Caco-2 (cell line): ENCODE measurements around the gene GSK3B. TPM values are rescaled to one million over a fixed set of nuclear protein-coding genes. Genes with fewer than 3 reads are reported as not detected.

Source experiments
- BruUV-seq: library from RNA; stranded (reverse); fragments of 400-500 nt; replicated peaks from 2 replicates; lab custom pipeline; 2021; lab: Mats Ljungman, UMichigan
- CTCF ChIA-PET: fragments of 300-600 bp; sonication (Branson Sonifier 250); formaldehyde crosslinking; loops from one replicate; lab custom pipeline; 2022; ENCODE audit warnings: antibody characterized with exemption; lab: Charles Lee
- POLR2A ChIA-PET: fragments of 300-600 bp; sonication (Branson Sonifier 250); formaldehyde crosslinking; loops from one replicate; lab custom pipeline; 2022; ENCODE audit warnings: antibody characterized with exemption; lab: Charles Lee
- DNase-seq, 2 experiments: peaks; one replicate each; pipeline versions ENCODE4 v3.0.0 to v3.0.0-alpha.2; 2020 to 2022
- H3K27me3 ChIP-seq: replicated peaks from 2 replicates; pipeline ENCODE4 v1.6.0; 2011; ENCODE audit warnings: low read length; ENCODE audit not compliant: control insufficient read depth, insufficient read depth
- H3K36me3 ChIP-seq: 2 replicates; pipeline ENCODE4 v1.5.1; 2011; ENCODE audit warnings: low read length; ENCODE audit not compliant: control insufficient read depth, insufficient read depth
- H3K4me1 ChIP-seq: fragments of 250-450 bp; sonication (Bioruptor Pico); 2 replicates; pipeline ENCODE4 v1.5.1; 2020; ENCODE audit warnings: mild to moderate bottlenecking
- H3K4me3 ChIP-seq: 2 replicates; pipeline ENCODE4 v1.5.1; 2011; ENCODE audit warnings: low read depth, mild to moderate bottlenecking, control low read depth, low read length
- H3K9me3 ChIP-seq: fragments of 250-450 bp; sonication (Bioruptor Pico); 2 replicates; pipeline ENCODE4 v1.5.1; 2020; ENCODE audit warnings: mild to moderate bottlenecking, moderate library complexity
- H3K27ac Mint-ChIP-seq: one replicate; pipeline ENCODE4 v1.8.0; 2022; ENCODE audit warnings: mixed read lengths; ENCODE audit not compliant: unreplicated experiment
- H3K27me3 Mint-ChIP-seq: one replicate; pipeline ENCODE4 v1.8.0; 2022; ENCODE audit warnings: mixed read lengths; ENCODE audit not compliant: insufficient read depth, unreplicated experiment
- H3K36me3 Mint-ChIP-seq: one replicate; pipeline ENCODE4 v1.8.0; 2022; ENCODE audit warnings: mild to moderate bottlenecking, mixed read lengths; ENCODE audit not compliant: insufficient read depth, unreplicated experiment
- H3K4me1 Mint-ChIP-seq: one replicate; pipeline ENCODE4 v1.8.0; 2022; ENCODE audit warnings: low read depth, mixed read lengths; ENCODE audit not compliant: unreplicated experiment
- H3K4me3 Mint-ChIP-seq: one replicate; pipeline ENCODE4 v1.8.0; 2022; ENCODE audit warnings: mild to moderate bottlenecking, moderate library complexity, mixed read lengths; ENCODE audit not compliant: unreplicated experiment
- H3K9me3 Mint-ChIP-seq: one replicate; pipeline ENCODE4 v1.8.0; 2022; ENCODE audit warnings: mixed read lengths; ENCODE audit not compliant: unreplicated experiment
- intact Hi-C: fragments of 100-400 bp; cut with micrococcal nuclease; formaldehyde crosslinking; loops from one replicate; pipeline ENCODE4 v1.10.0; 2022; ENCODE audit not compliant: unreplicated experiment
- total RNA-seq: library from RNA; stranded (reverse); gene quantifications from 2 replicates; pipeline ENCODE4 v1.2.3, GENCODE V29; 2022
- TF ChIP-seq, protein P1 (sequence below), 2 experiments: fragments of 200-600 bp in 1 of 2; IDR thresholded peaks; 1 replicate in 1 of 2; 2 replicates in 1 of 2; pipeline versions ENCODE4 v1.5.1 to v1.8.0; 2011 to 2022; ENCODE audit warnings: antibody characterized with exemption in 1 of 2, control low read depth in 1 of 2, inconsistent platforms in 1 of 2, low read depth in 1 of 2, low read length in 1 of 2, mild to moderate bottlenecking in 1 of 2, moderate library complexity in 1 of 2; ENCODE audit not compliant: insufficient read depth in 1 of 2, severe bottlenecking in 1 of 2, unreplicated experiment in 1 of 2

GSK3B gene
- total RNA-seq, 1 experiment from 2014 or later = 55.2 TPM

DNA sequence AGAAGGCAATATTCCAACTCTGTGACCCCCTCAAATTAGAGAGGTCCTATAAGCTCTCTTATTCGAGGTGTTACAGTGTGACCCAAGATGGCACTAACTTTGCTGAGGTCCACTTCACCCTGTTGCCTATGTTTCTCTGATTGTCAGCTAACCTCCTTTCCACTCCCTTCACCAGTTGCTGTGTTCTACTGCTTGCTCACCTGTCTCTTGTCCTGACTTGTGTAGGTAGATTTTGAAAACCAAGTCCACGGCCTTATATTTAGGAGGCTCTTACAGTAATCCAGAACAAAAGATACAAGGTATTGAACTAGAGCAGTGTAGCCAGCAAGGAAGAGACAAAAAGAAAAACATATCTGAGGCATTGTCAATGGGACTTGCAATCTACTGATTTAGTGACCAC is 20.1 kb upstream of the GSK3B start:
- no peak overlapping the region for H3K4me3 ChIP-seq
- peaks cover 25% of the 10 kb centered on the region for H3K4me1 ChIP-seq
- H3K9me3 ChIP-seq = peaks cover 3% of the 10 kb centered on the region; the same call in 1 of the 2 replicates
- Mint-ChIP-seq H3K4me1 (peaks cover 43% of the 10 kb centered on the region), H3K27me3 (no peaks in the 10 kb centered on the region), H3K4me3 (no peak overlapping the region), H3K36me3 (no peaks in the 10 kb centered on the region), H3K27ac (no peak overlapping the region), H3K9me3 (peaks cover 24% of the 10 kb centered on the region)
- POLR2A ChIA-PET = interaction anchor here (0.6 to 1.0 kb wide), 2 partner anchors 19 to 25 kb away, joined by 3 to 7 read pairs; no protein-coding TSS in a partner anchor
- TF ChIP-seq, protein P1, sequence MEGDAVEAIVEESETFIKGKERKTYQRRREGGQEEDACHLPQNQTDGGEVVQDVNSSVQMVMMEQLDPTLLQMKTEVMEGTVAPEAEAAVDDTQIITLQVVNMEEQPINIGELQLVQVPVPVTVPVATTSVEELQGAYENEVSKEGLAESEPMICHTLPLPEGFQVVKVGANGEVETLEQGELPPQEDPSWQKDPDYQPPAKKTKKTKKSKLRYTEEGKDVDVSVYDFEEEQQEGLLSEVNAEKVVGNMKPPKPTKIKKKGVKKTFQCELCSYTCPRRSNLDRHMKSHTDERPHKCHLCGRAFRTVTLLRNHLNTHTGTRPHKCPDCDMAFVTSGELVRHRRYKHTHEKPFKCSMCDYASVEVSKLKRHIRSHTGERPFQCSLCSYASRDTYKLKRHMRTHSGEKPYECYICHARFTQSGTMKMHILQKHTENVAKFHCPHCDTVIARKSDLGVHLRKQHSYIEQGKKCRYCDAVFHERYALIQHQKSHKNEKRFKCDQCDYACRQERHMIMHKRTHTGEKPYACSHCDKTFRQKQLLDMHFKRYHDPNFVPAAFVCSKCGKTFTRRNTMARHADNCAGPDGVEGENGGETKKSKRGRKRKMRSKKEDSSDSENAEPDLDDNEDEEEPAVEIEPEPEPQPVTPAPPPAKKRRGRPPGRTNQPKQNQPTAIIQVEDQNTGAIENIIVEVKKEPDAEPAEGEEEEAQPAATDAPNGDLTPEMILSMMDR (IDR thresholded peaks at IDR 0.05; ENCODE audit: insufficient read depth in 1 of 2, low read depth in 1 of 2, low read length in 1 of 2, severe bottlenecking in 1 of 2, unreplicated experiment in 1 of 2) = no peak
- BruUV-seq = no TSS peak
- intact Hi-C loops = no loop called here
- no peaks in the 10 kb centered on the region for H3K36me3 ChIP-seq
- H3K27me3 ChIP-seq = no peaks in the 10 kb centered on the region
- no peak for DNase-seq
- CTCF ChIA-PET = no interaction called here

DNA sequence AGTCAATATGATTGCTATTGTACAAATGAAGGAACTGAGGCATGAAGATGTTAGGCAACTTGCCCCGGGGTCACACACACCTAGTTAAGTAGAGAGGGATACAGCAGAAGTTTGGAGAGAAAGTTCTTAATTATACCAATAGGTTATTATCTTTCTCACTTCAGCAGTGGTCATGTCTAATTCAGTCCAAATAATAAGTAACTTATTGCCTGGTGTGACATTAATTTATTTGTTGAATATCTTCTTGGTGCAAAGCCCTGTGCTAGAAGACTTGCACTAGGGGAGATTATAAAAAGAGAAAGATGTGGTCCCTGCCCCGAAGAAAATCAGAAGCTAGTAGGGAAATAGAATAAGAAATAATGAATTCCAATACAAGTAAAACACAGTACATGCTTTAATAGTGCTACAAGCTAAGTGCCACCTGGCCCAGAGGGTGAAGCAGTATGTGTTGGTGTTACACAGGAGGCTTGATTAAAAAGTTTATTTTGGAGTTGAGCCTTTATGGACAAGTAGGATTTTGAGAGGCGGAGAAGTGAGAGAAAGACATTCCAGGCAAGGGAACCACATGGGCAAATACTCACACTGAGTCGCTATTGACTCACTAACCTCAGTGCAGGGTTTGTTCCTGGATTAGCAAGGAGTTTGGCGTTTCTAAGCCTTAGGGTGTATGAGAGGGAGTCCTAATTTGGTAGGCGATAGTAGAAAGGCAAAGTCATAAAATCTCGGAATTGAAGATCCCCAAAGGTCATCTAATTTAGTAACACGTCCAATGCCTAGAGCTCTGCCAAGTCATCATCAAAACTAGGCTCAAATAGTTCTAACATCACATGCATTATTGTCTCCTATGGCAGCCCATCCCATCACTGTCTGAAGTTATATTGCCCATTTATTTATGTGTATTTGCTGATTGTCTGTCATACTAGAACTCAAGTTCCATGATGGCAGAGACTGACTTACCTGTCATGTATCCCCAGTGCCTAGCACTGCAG is 19.2 kb upstream of the GSK3B start:
- H3K36me3 ChIP-seq = no peaks in the 10 kb centered on the region
- Mint-ChIP-seq H3K36me3 (no peaks in the 10 kb centered on the region), H3K9me3 (peaks cover 19% of the 10 kb centered on the region), H3K27ac (no peak overlapping the region), H3K4me1 (peaks cover 43% of the 10 kb centered on the region), H3K4me3 (no peak overlapping the region), H3K27me3 (no peaks in the 10 kb centered on the region)
- peaks cover 25% of the 10 kb centered on the region for H3K4me1 ChIP-seq
- H3K4me3 ChIP-seq = no peak overlapping the region
- H3K9me3 ChIP-seq = peaks cover 3% of the 10 kb centered on the region; the same call in 1 of the 2 replicates
- no TSS peak for BruUV-seq
- CTCF ChIA-PET = no interaction called here
- H3K27me3 ChIP-seq = no peaks in the 10 kb centered on the region
- TF ChIP-seq, protein P1 (IDR thresholded peaks at IDR 0.05; ENCODE audit: insufficient read depth in 1 of 2, low read depth in 1 of 2, low read length in 1 of 2, severe bottlenecking in 1 of 2, unreplicated experiment in 1 of 2) = no peak
- DNase-seq = no peak
- POLR2A ChIA-PET = interaction anchor here (0.6 to 1.0 kb wide), 2 partner anchors 18 to 26 kb away, joined by 3 to 7 read pairs; no protein-coding TSS in a partner anchor
- intact Hi-C loops = no loop called here

DNA sequence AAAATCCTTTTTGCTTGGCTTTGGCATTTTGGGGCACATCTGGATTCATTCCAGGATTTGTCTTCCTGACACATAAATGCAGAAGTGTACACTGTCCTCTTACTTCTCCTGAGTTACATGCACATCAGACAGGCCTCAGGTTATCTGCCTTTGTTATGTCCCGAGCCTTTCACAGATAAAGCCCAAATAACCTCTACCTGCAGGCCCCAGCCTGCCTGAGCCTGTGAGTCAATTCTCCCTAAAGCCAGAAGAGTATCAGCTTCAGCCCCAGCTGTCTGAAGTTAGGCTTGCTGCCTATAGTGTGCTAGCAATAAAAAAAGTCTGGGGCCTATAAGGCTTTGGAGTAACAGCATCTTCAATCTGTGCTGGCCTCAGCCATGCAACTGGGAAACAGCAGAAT is 17.7 kb upstream of the GSK3B start:
- Mint-ChIP-seq H3K4me3 (no peak overlapping the region), H3K9me3 (peaks cover 13% of the 10 kb centered on the region), H3K27me3 (no peaks in the 10 kb centered on the region), H3K4me1 (peaks cover 43% of the 10 kb centered on the region), H3K36me3 (no peaks in the 10 kb centered on the region), H3K27ac (peak overlapping the region; percentile 65)
- H3K9me3 ChIP-seq = peaks cover 3% of the 10 kb centered on the region; the same call in 1 of the 2 replicates
- H3K4me1 ChIP-seq = peaks cover 25% of the 10 kb centered on the region
- no peak for DNase-seq
- ChIA-PET CTCF (no interaction called here), POLR2A (interaction anchor here (2.8 kb wide), 1 partner anchor 16 kb away, joined by 9 read pairs; no protein-coding TSS in a partner anchor)
- no TSS peak for BruUV-seq
- H3K36me3 ChIP-seq = no peaks in the 10 kb centered on the region
- no peak overlapping the region for H3K4me3 ChIP-seq
- no peaks in the 10 kb centered on the region for H3K27me3 ChIP-seq
- intact Hi-C loops = no loop called here
- TF ChIP-seq, protein P1 (IDR thresholded peaks at IDR 0.05; ENCODE audit: insufficient read depth in 1 of 2, low read depth in 1 of 2, low read length in 1 of 2, severe bottlenecking in 1 of 2, unreplicated experiment in 1 of 2) = no peak
